DOHH2 (cell line): ENCODE results near the gene SLC30A5.

Experiments
- CTCF ChIP-seq: fragments of 200-600 bp; sonication (generic); IDR thresholded peaks from one replicate; pipeline ENCODE4 v1.5.1; 2014; ENCODE audit warnings: antibody characterized with exemption, mild to moderate bottlenecking, low read depth, low read length; ENCODE audit not compliant: poor library complexity, severe bottlenecking
- EZH2phosphoT487 ChIP-seq: fragments of 200-600 bp; sonication (generic); IDR thresholded peaks from 2 replicates; pipeline ENCODE4 v1.6.1; 2017; ENCODE audit warnings: borderline replicate concordance, mild to moderate bottlenecking, antibody characterized with exemption, low read length, moderate library complexity, mixed read lengths

- TF ChIP-seq CTCF (no peak), EZH2phosphoT487 (no peak)
Observed at GRCh38 chr5:69079556-69079955, 14.3 kb upstream of the SLC30A5 start.
